Measurements from ENCODE around the gene REEP6.

The REEP6 gene

GRCh38 chr19:1457031-1457739, 33.8 kb upstream of the REEP6 start:
- H3K79me2 ChIP-seq (ENCODE audit: low read length): no peaks in the 10 kb centered on the region
- H3K27ac ChIP-seq (ENCODE audit: low read length): no peak overlapping the region
- H3K9ac ChIP-seq (ENCODE audit: low read length): no peak overlapping the region
- no peaks in the 10 kb centered on the region for H3K9me2 ChIP-seq (replicated peaks; ENCODE audit: insufficient read depth, low read length)
- H2AFZ ChIP-seq (ENCODE audit: low read length): no peak overlapping the region
- peaks cover 12% of the 10 kb centered on the region for H3F3A ChIP-seq (ENCODE audit: insufficient read depth, low read length)
- no peaks in the 10 kb centered on the region for H3K9me3 ChIP-seq (replicated peaks; ENCODE audit: insufficient read depth, low read length)
- H4K20me1 ChIP-seq (ENCODE audit: insufficient read depth, low read length): no peaks in the 10 kb centered on the region
- peaks cover 39% of the 10 kb centered on the region for H3K27me3 ChIP-seq (replicated peaks; ENCODE audit: insufficient read depth, low read length)
- H3K4me2 ChIP-seq (ENCODE audit: low read depth, low read length): no peak overlapping the region
- peaks cover 13% of the 10 kb centered on the region; the same call in 1 of the 2 replicates for H3K4me1 ChIP-seq (ENCODE audit: low read length)
- no peak overlapping the region for H3K4me3 ChIP-seq (ENCODE audit: low read length)
- H3K36me3 ChIP-seq (replicated peaks; ENCODE audit: insufficient read depth, low read length): no peaks in the 10 kb centered on the region
- no peak for TF ChIP-seq EZH2phosphoT487 (IDR thresholded peaks at IDR 0.05; ENCODE audit: low read length)
- TF ChIP-seq, protein P1, sequence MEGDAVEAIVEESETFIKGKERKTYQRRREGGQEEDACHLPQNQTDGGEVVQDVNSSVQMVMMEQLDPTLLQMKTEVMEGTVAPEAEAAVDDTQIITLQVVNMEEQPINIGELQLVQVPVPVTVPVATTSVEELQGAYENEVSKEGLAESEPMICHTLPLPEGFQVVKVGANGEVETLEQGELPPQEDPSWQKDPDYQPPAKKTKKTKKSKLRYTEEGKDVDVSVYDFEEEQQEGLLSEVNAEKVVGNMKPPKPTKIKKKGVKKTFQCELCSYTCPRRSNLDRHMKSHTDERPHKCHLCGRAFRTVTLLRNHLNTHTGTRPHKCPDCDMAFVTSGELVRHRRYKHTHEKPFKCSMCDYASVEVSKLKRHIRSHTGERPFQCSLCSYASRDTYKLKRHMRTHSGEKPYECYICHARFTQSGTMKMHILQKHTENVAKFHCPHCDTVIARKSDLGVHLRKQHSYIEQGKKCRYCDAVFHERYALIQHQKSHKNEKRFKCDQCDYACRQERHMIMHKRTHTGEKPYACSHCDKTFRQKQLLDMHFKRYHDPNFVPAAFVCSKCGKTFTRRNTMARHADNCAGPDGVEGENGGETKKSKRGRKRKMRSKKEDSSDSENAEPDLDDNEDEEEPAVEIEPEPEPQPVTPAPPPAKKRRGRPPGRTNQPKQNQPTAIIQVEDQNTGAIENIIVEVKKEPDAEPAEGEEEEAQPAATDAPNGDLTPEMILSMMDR (IDR thresholded peaks at IDR 0.05; ENCODE audit: low read length): no peak
- TF ChIP-seq EZH2 (optimal IDR thresholded peaks at IDR 0.05; ENCODE audit: low read depth, low read length): no peak
- no peak for DNase-seq

GRCh38 chr19:1457892-1458291, 33.1 kb upstream of the REEP6 start:
- DNase-seq: no peak
- H3K9me2 ChIP-seq (replicated peaks; ENCODE audit: insufficient read depth, low read length): no peaks in the 10 kb centered on the region
- no peak overlapping the region for H3K27ac ChIP-seq (ENCODE audit: low read length)
- H3F3A ChIP-seq (ENCODE audit: insufficient read depth, low read length): peaks cover 12% of the 10 kb centered on the region
- H3K4me1 ChIP-seq (ENCODE audit: low read length): peaks cover 13% of the 10 kb centered on the region; the same call in 1 of the 2 replicates
- no peak overlapping the region for H2AFZ ChIP-seq (ENCODE audit: low read length)
- no peaks in the 10 kb centered on the region for H4K20me1 ChIP-seq (ENCODE audit: insufficient read depth, low read length)
- no peak overlapping the region for H3K4me2 ChIP-seq (ENCODE audit: low read depth, low read length)
- TF ChIP-seq, protein P1 (IDR thresholded peaks at IDR 0.05; ENCODE audit: low read length): no peak
- TF ChIP-seq EZH2 (optimal IDR thresholded peaks at IDR 0.05; ENCODE audit: low read depth, low read length): no peak
- TF ChIP-seq EZH2phosphoT487 (IDR thresholded peaks at IDR 0.05; ENCODE audit: low read length): no peak
- no peaks in the 10 kb centered on the region for H3K79me2 ChIP-seq (ENCODE audit: low read length)
- H3K27me3 ChIP-seq (replicated peaks; ENCODE audit: insufficient read depth, low read length): peaks cover 32% of the 10 kb centered on the region
- H3K36me3 ChIP-seq (replicated peaks; ENCODE audit: insufficient read depth, low read length): no peaks in the 10 kb centered on the region
- H3K9ac ChIP-seq (ENCODE audit: low read length): no peak overlapping the region
- H3K4me3 ChIP-seq (ENCODE audit: low read length): no peak overlapping the region
- H3K9me3 ChIP-seq (replicated peaks; ENCODE audit: insufficient read depth, low read length): no peaks in the 10 kb centered on the region

- Histone ChIP-seq H3K36me3 (replicated peaks; ENCODE audit: insufficient read depth, low read length) (no peaks in the 10 kb centered on the region), H4K20me1 (ENCODE audit: insufficient read depth, low read length) (no peaks in the 10 kb centered on the region), H3K27ac (ENCODE audit: low read length) (no peak overlapping the region), H3K27me3 (replicated peaks; ENCODE audit: insufficient read depth, low read length) (peaks cover 16% of the 10 kb centered on the region; the same call in 1 of the 2 replicates), H2AFZ (ENCODE audit: low read length) (no peak overlapping the region), H3F3A (ENCODE audit: insufficient read depth, low read length) (peaks cover 12% of the 10 kb centered on the region), H3K4me1 (ENCODE audit: low read length) (peaks cover 13% of the 10 kb centered on the region; the same call in 1 of the 2 replicates), H3K79me2 (ENCODE audit: low read length) (no peaks in the 10 kb centered on the region), H3K4me2 (ENCODE audit: low read depth, low read length) (no peak overlapping the region), H3K9ac (ENCODE audit: low read length) (no peak overlapping the region), H3K9me2 (replicated peaks; ENCODE audit: insufficient read depth, low read length) (no peaks in the 10 kb centered on the region), H3K4me3 (ENCODE audit: low read length) (no peak overlapping the region), H3K9me3 (replicated peaks; ENCODE audit: insufficient read depth, low read length) (no peaks in the 10 kb centered on the region)
- no peak for DNase-seq
- no peak for TF ChIP-seq EZH2 (optimal IDR thresholded peaks at IDR 0.05; ENCODE audit: low read depth, low read length)
- TF ChIP-seq, protein P1 (IDR thresholded peaks at IDR 0.05; ENCODE audit: low read length): no peak
- no peak for TF ChIP-seq EZH2phosphoT487 (IDR thresholded peaks at IDR 0.05; ENCODE audit: low read length)
Measured at GRCh38 chr19:1459479-1459878, 31.5 kb upstream of the REEP6 start.

Measured in MM.1S (cell line).